DMS114 treated with DMSO at 0.1 percent for 48 hours (cell line): ENCODE data around the gene PPP2R5C.

Source experiments
- DNase-seq: peaks from one replicate; lab custom pipeline; 2025; ENCODE audit not compliant: unreplicated experiment; lab: John Stamatoyannopoulos, UW

PPP2R5C gene

GRCh38 chr14:101861464-101861863 lies 100.0 kb downstream of the PPP2R5C start:
- DNase-seq, result no peak

- no peak for DNase-seq
These were observed 100.7 kb downstream of the PPP2R5C start for GRCh38 chr14:101862177-101862576.

GRCh38 chr14:101862711-101863110 lies 101.2 kb downstream of the PPP2R5C start:
- no peak for DNase-seq

GRCh38 chr14:101865288-101865687 lies 103.8 kb downstream of the PPP2R5C start:
- DNase-seq, result no peak

- no peak for DNase-seq
These were observed 106.3 kb downstream of the PPP2R5C start for GRCh38 chr14:101867854-101868253.

- DNase-seq, result no peak
These were observed 107.7 kb downstream of the PPP2R5C start for GRCh38 chr14:101869217-101869616.

GRCh38 chr14:101870273-101870939 lies 108.9 kb downstream of the PPP2R5C start:
- DNase-seq, result no peak

- DNase-seq, result no peak
These were observed 110.8 kb downstream of the PPP2R5C start for GRCh38 chr14:101872346-101872745.

- DNase-seq, result no peak
These were observed 111.7 kb downstream of the PPP2R5C start for GRCh38 chr14:101873076-101873825.

GRCh38 chr14:101873991-101874390 lies 112.5 kb downstream of the PPP2R5C start:
- no peak for DNase-seq

GRCh38 chr14:101875041-101875726 lies 113.7 kb downstream of the PPP2R5C start:
- no peak for DNase-seq

- DNase-seq, result no peak
These were observed 114.4 kb downstream of the PPP2R5C start for GRCh38 chr14:101875727-101876554.

GRCh38 chr14:101876555-101876938 lies 115.0 kb downstream of the PPP2R5C start:
- DNase-seq, result no peak

GRCh38 chr14:101877766-101878165 lies 116.3 kb downstream of the PPP2R5C start:
- DNase-seq, result no peak

GRCh38 chr14:101878211-101878821 lies 116.8 kb downstream of the PPP2R5C start:
- DNase-seq, result no peak

GRCh38 chr14:101878822-101879528 lies 117.5 kb downstream of the PPP2R5C start:
- no peak for DNase-seq

- no peak for DNase-seq
These were observed 118.2 kb downstream of the PPP2R5C start for GRCh38 chr14:101879529-101880336.

GRCh38 chr14:101881426-101881825 lies 119.9 kb downstream of the PPP2R5C start:
- no peak for DNase-seq
